HG03095 (cell line): ENCODE data around the gene XRCC4.
"Not testable (repeated sequence)": the region's sequence is repeated elsewhere in the genome, so short reads cannot be mapped to it uniquely, and the experiment has no call there.

Experiments used
- ATAC-seq: cut with Tn5 transposase; IDR thresholded peaks from one replicate; pipeline ENCODE4 v1.9.1; 2021; ENCODE audit warnings: moderate library complexity; ENCODE audit not compliant: unreplicated experiment

The XRCC4 gene

DNA sequence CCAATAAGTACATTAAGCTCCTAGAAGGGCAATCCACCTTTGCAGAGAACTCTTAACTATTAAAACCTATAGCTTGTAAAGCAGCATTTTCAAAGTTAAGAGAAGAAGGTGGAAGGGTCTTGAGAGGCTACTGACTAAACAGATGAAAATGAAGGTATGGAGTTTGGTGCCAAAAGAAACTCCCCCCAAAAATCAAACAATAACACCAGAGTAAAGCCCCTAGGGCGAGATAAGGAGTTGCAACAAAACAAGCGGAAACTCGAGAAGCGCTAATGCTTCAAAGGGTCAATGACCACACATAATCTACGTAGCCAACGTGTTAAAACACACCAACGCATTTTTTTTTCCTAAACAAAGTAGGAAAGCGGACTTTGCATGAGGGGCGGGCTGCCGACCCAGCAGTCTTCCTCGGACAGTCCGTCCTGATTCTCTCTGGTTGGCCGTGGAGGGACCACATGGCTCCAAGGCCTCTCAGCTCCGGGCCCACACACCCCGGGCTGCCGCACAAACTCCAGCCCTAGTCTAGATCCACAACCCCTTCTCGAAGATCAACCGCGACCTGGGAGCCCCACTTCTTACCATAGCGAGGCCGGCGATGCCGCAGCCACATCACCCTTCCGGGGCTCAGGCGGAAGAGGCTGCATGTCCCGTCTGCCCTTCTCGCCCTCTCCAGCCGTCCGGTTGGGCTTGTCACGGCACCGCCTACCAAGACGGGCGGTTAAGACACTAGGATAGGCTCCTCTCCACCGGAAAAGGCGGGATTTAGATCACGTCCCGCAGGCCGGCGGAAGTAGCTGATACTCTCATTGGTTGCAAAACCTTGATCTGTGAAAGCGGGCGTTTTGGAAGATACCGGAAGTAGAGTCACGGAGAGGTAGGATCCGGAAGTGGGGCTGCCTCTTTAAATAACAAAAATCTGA, at the start of gene XRCC4, which contains the start of gene TMEM167A:
TSS of gene XRCC4 (plus strand) at position 806 of the 920 bp plus-strand sequence. CDS start 27,373 bp downstream, outside the sequence.
TSS of gene TMEM167A (minus strand) at position 653 of the 920 bp plus-strand sequence. CDS start at position 582, 71 bp downstream.
- ATAC-seq: peak; percentile 98

DNA sequence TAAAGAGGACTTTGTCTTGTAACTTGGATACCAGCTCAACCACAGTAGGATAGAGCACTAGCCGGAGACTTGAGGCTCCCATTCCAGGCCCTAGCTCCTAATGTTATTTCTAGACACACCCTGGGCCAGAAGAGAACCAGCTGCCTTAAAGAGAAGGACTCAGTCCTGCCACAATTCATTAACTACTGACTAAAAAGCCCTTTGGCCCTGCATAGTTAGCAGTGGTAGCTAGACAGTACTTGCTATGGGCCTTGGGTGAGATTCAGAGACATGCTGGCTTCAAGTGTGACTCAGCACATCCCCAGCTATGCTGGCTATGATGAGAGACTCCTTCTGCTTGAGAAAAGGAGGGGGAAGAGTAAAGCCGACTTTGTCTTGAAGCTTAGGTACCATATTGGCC, 47.4 kb upstream of the XRCC4 start:
- ATAC-seq: no peak

DNA sequence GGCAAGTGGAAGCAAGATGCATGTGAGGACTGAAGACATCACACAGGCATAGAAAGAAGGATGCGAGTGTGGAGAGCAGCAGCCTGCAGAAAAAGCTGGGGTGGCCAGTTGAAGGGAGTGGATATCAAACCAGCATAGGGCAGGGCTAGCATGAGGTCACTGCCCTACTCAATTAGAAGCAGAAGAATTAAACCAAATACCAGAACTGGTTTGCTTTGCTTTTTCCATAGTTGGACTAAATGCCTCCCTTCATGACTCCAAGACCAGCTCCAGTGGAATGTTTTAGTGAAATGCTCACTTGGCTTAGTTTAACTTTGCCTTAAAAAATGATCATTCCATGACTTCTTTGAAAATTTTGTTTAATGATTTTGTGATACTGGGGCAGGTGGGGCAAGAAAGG, 46.0 kb upstream of the XRCC4 start:
- no peak for ATAC-seq

DNA sequence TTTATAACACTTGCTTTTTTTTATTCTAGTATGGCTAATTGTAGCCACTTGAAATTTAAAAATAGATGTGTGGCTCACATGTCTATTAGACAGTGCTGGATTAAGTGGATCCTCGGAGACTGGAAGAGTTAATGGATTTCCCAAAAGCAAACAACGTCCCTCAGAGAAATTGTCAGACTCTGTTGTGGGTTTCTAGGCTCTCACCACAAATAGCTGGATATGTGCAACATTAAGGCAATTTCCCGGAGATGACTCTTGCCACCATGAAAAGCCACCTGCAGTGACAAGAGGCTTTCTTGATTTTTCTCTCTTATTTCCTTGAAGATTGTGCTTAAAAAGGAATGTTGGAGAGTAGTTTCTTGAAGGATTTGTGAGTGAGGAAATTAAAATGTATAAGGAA, 43.3 kb upstream of the XRCC4 start:
- ATAC-seq: no peak

DNA sequence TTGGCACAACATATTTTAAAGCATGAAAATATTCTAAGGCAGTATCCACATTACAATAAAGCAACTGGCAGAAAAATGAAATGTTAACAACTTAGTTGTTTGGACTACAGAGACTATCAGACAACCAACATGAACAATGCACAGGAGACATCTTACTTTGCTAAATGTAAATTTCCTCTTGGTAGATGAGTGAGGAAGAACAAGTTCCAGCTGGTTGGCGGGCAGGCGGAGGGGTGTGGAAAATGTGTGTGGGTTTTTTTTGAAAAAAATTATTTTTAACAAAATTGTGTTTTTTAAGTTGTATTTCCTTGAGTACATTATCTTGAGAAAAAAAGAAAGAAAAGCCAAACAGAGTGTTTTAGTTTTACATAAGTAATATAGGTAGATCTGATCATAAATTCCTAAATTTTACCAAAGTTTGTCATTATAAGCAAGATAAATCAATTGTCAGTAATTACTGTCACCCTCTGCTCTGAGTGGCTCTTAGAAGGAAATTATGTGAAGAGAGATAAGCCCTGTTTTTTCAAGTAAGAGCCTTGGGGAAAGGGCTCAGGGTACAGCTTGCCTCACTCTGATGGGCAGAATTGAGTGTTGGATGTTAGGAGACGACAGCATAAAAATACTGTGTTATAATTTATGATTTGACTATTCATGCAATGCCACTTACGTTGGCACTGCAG, 42.7 kb upstream of the XRCC4 start:
- ATAC-seq: no peak

DNA sequence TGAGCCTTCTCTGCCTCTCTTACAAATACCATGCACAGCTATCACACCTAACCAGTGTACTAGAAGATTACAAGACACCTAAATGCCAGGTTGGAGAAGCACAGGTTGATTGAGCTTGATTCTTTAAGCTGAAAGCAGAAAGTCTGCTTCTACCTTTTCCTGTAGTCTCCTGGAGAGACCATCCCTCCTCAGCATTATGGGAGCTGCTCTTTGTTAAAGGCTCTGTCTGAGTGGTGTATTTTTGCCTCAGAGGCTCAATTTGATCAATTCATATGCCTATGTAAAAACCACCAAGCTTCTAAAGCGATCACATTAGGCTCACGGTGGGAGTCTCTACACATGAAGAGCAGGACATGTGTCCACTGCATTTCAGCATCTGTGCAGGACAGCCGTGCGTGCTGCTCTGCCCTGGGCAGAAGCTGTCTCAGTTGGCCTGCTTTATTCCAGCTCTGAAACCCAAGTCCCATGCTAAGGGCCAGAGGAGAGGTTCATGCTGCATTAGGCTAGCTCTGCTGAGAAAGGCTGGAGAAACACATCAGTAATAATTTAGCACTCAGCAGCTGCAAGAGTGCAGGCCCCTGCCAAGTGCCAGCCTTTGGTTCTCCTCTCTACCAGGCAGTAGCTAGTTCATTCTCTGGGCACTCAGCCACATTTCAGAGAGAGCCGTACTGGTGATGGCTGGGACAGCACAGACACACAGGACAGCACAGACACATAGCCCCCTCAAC, 41.8 kb upstream of the XRCC4 start:
- ATAC-seq: no peak

DNA sequence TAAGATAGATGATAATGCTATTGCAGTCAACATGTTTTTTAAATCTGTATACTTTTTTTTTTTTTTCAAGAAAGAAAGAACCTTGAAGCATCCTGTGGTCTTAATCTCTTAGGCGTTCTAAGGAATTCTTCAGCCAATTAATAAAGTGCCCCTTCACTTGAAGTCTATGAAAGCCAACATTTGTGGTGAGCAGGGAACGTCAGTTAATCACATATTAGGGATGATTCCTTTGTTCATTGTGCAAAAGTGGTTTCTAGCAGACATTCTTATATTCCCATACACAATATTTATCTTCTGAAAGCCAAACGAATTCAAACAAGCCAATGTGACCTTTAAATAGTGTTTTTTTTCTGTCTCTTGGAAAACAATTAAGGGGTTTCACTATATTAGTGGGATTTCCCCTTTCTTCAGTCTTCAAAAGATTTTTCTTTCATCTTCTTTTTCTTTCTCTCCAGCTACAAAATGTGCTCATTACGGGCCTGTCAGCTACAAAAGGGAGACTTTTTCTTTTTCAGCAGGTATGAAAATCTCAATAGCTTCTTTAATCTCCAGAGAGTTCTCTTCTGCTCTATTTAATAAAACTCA, 40.3 kb upstream of the XRCC4 start:
- no peak for ATAC-seq

DNA sequence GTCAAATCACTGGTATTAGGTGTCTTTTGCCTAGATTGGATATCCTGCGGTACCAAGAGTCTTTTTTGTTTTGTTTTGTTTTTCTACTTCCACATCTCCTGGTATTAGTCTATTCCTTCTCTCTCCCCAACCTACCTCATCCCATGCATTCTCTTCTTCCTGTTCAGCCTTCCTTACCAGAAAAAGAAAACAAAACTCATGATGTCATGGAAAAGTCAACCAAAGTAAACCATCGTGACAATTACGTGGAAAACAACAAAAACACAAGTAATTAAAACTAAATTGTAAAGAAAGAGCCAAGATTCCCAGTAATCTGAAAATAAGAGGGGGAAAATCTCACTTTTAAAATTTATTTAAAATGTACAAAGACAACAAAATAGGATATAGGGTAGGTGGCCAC, 38.4 kb upstream of the XRCC4 start:
- no peak for ATAC-seq

DNA sequence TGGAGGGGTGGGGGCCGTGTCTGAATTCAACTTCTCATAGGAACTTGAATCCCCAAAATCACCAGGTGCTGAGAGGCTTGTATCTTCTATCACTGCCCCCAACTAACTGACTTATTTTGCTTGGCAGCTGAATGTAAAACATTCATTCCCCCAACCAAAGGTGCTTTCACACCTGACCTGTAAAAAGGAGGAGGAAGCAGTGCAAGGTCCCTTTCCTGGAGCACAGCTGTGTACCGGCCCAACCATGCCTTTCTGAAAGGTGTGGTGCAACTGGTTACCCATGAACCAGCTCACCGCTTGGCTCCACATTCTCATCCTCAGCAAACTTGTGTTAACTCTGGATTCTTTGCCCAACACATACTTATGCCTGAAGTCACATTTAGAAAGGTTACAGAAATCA, 34.8 kb upstream of the XRCC4 start:
- ATAC-seq: no peak

DNA sequence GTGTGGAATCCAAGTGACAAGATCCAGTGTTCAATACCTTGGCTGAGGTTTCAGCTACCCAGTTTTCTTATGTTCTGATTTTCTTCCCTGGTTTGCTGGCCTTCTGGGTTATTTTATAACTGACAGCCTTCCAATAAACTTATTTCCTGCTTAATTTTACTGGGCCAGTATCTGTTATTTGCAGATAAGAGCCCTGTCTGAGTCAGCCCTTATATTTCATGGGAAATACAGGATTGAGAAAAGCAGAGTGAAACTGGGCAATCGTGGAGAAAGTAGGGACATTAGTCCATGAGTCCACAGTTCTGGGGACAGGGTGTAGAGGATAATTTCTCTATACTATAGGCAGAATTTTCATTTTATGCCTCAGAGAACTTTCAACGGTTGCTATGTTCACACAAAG, 32.4 kb upstream of the XRCC4 start:
- ATAC-seq: no peak

DNA sequence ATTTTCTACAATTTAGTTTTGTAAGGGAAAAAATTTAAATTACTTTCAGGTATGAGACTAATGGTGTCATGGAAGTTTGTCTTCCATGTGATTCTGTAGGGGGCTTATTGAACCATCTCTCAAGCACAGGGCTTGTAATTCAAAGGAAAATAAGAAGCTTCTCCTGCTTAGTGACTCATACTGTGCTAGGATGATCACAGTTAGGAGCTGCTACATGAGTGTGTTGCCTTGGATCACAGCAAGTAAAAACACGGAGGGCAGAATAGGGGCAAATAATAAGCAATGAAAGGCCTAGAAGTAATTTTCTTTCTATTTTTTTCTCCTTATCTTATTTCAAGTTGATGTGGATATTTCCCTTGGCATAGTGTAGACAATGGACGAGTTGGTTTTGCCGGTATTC, 29.1 kb upstream of the XRCC4 start:
- ATAC-seq: no peak

DNA sequence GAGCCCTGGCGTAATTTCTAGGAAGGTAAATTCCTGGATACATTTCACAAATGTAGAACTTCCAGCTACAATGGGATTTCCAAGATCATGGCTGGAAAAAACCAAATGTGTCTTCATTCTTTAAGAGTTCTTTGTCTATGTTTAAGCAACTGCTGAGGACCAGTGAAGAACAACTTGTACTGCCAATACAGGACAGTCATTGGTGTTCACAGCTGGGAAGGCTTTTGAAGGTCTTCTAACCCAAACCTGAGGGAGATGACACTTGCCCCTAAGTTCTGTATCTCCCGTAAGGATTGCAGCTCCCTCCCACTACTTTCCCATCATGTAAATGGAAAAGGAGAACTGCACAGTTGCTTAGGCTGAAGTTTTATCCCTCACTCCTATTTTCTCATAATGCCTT, 28.5 kb upstream of the XRCC4 start:
- ATAC-seq: no peak

DNA sequence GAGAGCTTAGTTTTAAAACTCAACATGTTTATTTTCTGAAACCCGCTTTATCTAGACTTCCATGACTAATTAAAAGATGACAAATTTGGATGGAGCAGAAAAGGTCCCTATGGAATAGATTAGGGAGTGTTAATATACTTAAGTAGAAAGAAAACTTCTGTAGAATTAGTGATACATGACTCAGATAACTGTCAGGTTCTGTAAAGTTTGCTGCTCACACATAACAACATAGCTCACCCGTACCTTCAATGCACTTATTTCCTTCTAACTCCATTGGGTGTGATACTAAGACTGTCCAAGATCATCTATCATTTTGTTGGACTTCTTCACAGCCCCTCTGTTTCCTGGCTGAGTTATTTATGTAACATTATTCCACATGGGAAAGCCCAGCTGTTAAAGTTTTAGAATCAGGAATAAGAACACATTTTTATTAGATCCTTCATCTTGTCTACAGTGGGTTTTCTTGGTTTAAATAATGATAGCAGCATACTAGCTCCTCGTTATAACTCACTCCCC, 27.9 kb upstream of the XRCC4 start:
- no peak for ATAC-seq

DNA sequence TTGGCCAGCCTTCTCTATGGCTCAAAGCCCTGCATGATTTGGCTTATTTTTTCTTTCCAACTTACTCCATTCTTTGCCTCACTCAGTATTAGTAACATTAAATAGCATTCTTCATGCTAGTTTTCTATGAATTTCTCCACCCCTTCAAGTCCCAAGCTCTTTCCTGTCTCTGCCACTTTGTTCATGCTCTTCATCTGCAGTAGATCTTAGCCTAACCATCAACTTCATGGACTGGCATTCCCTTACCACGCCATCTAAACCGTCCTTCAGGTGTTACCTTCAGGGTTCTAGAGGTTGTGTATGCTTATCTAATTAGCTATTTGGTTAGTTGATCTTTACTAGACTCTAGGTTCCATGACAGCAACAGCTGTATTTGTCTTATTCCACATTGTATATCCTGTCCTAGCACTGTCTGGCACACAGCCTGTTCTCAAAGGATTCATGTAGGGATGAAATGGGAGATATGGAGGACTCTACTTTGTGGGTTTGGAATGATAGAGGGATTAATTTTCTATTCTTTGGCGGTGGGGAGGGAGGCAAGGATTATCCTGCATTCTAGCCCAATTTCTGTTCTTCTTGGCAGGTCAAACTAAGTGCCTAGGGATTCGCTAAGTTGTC, 26.5 kb upstream of the XRCC4 start:
- ATAC-seq: no peak

DNA sequence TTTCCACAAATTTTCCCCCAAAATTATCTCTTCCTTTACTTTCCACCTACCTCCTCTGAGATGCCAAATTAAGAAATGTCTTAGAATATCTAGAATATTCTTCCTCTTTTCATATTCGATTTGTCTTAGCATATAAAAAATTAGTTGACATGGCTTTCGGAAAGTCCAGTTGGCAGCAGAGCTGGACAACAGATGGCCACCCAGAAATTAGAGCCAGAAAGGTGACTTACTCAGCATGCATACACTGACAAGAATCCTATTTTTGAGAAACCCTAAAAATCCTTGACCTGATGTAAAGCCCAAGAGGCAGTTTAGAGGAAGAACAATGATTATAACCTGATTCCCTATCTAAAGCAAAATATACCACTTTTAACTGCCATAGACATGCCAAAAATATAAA, 22.2 kb upstream of the XRCC4 start:
- ATAC-seq: no peak

DNA sequence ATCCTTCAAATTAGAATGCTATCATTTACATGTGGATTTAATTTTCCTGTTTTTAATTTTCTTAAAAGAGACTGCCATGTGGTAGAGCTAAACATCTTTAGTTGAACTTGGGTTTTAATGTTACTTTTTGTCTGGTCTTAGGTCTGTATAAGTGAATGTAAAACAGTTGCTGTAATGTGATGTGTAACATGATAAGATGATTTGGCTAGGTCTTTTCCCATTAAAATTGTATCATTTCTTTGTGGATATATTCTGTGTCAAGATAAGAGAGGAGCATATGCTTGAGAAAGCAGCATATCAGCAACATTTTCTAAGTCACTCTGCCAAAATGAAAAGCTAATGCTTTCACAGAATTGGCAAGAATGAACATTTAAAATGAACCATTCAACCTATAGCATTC, 18.6 kb upstream of the XRCC4 start:
- no peak for ATAC-seq

DNA sequence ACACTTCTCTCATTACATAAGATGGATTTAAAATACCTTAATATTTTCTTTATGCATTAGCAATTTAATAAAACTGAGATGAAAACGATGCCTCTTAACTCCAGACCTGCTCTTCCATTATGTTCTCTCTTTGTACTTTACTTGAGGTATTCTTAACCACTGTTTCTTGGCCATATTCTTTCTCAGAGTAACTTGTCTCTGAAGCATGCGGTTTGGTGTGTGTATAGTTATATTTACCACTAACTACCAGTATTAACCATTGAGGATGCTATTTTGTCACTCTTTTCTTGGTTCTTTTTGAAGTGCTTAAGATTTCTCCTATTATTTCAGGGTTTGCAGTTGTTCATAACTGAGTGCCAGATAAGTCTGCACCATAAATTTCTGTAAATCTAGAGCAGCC, 18.0 kb upstream of the XRCC4 start:
- ATAC-seq: no peak

DNA sequence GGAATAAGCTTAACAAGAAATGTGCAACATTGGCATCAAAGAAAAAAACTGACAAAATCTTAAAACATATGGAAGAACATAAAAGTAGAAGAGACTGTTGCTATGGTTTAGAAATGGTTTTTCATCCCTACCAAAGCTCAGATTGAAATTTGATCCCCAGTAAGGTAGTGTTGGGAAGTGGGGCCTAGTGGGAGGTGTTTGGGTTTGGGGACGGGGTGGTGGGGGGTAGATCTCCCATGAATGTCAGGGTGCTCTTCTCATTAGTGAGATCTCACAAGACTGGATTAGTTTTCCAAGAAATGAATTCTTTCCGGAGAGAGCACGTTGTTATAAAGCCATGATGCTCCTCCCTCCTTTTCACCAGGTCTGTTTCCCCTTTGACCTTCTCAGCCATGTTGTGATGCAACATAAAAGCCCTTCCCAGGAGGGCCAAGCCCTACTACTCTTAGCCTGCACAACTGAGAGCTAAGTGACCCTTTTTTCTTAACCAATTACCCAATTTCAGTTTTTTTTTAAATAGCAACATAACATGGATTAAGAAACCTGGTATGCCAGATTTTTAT, 10.7 kb upstream of the XRCC4 start:
- no peak for ATAC-seq

DNA sequence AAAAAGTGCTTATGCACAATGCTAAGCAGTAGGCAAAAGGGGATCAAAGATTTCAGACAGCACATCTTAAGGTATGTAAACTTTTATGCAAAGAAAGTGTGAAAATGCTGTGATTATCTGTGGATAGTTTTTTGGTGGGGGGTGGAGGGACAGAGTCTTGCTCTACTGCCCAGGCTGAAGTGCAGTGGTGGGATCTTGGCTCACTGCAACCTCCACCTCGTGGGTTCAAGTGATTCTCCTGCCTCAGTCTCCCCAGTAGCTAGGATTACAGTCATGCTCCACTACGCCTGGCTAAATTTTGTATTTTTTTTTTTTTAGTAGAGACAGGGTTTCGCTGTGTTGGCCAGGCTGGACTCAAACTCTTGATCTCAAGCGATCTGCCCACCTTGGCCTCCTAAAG, 10.0 kb upstream of the XRCC4 start:
- ATAC-seq: not testable (repeated sequence)
